ENCODE data around the gene HSPA14.

GRCh38 chr10:14891151-14891550, 53.0 kb downstream of the HSPA14 start:
- TF ChIP-seq CTCF (conservative IDR thresholded peaks at IDR 0.05 in 1 of 2, IDR thresholded peaks at IDR 0.05 in 1 of 2; ENCODE audit: low read depth in 1 of 2, low read length in 2 of 2) (no peak), EZH2 (IDR thresholded peaks at IDR 0.05; ENCODE audit: low read length, missing control alignments) (no peak)
